ENCODE data around the gene TATDN3. TPM values are rescaled to one million over a fixed set of nuclear protein-coding genes. Genes with fewer than 3 reads are reported as not detected.

TATDN3 gene
- total and polyA plus RNA-seq, 9 of the 15 experiments (the other 6 are each of a cell fraction or from before 2014, with no cell fraction given), result 18.3 to 79.9 (median 28.2) TPM

DNA sequence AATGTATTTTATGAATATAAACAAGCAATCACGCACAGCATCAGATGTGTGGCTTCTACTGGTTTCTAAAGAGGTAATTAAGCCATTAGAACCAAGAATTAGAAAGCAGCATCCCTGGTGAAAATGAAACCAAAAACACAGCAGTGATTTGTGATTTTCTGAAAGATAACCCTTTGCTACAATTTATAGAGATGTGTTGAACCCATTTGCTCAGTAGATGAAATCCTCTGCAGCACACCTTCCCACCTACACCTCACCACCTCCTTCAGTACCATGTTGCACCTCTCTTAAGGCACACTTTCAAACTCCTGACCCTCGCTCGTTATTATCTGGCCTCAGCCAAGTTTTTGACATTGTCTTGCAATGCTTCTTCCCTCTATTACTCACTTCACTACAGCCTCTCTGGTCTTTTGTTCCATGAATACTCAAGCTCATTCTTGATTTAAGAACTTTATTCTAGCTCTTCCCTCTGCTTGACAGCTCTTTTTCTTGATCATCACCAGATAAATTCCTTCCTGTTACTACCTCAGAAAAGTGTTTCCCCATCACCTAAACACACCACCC is 38.7 kb upstream of the TATDN3 start:
- Histone ChIP-seq H3K9me3 (replicated peaks; ENCODE audit: control insufficient read depth, insufficient read depth, low read depth, low read length) (no peaks in the 10 kb centered on the region), H3K9ac (ENCODE audit: insufficient read depth in 1 of 2, low read depth in 2 of 2, low read length in 2 of 2) (no peak overlapping the region), H3K4me3 (no peak overlapping the region), H3K4me2 (ENCODE audit: insufficient read depth, low read length) (no peak overlapping the region), H3K4me1 (replicated peaks in 1 of 2; ENCODE audit: control insufficient read depth in 2 of 2, insufficient read depth in 2 of 2, low read length in 2 of 2) (peaks cover 0 to 2% of the 10 kb centered on the region in 2 experiments; a peak in 1 of 5 replicates), H3K9me1 (ENCODE audit: control insufficient read depth, insufficient read depth, low read length) (peaks cover 2% of the 10 kb centered on the region), H3K27ac (ENCODE audit: extremely low read depth, low read depth, low read length) (no peak overlapping the region), H2AFZ (ENCODE audit: low read depth, low read length) (no peak overlapping the region), H3K79me2 (ENCODE audit: control insufficient read depth, insufficient read depth, low read length) (peaks cover 28% of the 10 kb centered on the region), H4K20me1 (replicated peaks; ENCODE audit: control insufficient read depth, insufficient read depth, low read length) (peaks cover 4% of the 10 kb centered on the region; the same call in 1 of the 2 replicates), H3K27me3 (ENCODE audit: control insufficient read depth in 2 of 2, insufficient read depth in 2 of 2, low read length in 2 of 2) (no peaks in the 10 kb centered on the region), H3K36me3 (ENCODE audit: control insufficient read depth, insufficient read depth, low read length) (peaks cover 16% of the 10 kb centered on the region)
- DNase-seq (ENCODE audit: extremely low read depth in 1 of 4, low spot score in 3 of 4) (no peak), FAIRE-seq (no peak), ATAC-seq (no peak)
- ChIA-PET CTCF (ENCODE audit: low intra/inter-chr PET ratio) (no interaction called here), POLR2A (no interaction called here)
- BruUV-seq (replicated peaks), result no TSS peak
- 87% methylated on average over 3 of the region's 3 CpGs for WGBS (ENCODE audit: insufficient coverage, low coverage, missing lambda C conversion rate)
- TF ChIP-seq ZNF41 (CRISPR knock-in tag; conservative IDR thresholded peaks at IDR 0.05), result no peak
- TF ChIP-seq MEIS2 (IDR thresholded peaks at IDR 0.05; ENCODE audit: partially characterized antibody), result peak; percentile 22
- TF ChIP-seq, protein P1, sequence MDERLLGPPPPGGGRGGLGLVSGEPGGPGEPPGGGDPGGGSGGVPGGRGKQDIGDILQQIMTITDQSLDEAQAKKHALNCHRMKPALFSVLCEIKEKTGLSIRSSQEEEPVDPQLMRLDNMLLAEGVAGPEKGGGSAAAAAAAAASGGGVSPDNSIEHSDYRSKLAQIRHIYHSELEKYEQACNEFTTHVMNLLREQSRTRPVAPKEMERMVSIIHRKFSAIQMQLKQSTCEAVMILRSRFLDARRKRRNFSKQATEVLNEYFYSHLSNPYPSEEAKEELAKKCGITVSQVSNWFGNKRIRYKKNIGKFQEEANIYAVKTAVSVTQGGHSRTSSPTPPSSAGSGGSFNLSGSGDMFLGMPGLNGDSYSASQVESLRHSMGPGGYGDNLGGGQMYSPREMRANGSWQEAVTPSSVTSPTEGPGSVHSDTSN (CRISPR knock-in tag; IDR thresholded peaks at IDR 0.05; ENCODE audit: low read depth), result no peak
- TF ChIP-seq, protein P1 (tag; conservative IDR thresholded peaks at IDR 0.05; ENCODE audit: low read depth), result 0 out of 2 replicates have a peak, but pooled peaks have one; percentile 34
- intact Hi-C loops (cut with micrococcal nuclease) (no loop called here), in situ Hi-C loops (cut with MboI) (no loop called here)
